Tibial nerve (tissue), 3 donors: Measurements from ENCODE around the gene SH3BP2.

ENCODE experiments used
- EP300 ChIP-seq, 2 donors: sonication (generic); formaldehyde crosslinking; IDR thresholded peaks; one replicate each; pipeline ENCODE4 v1.6.1; 2017; ENCODE audit warnings: antibody characterized with exemption in 2 of 2, mild to moderate bottlenecking in 1 of 2
- POLR2A ChIP-seq, 2 donors: fragments of 450-650 bp; IDR thresholded peaks; one replicate each; pipeline ENCODE4 v1.6.1; 2017; ENCODE audit warnings: antibody characterized with exemption in 2 of 2, mild to moderate bottlenecking in 2 of 2, moderate library complexity in 2 of 2

DNA sequence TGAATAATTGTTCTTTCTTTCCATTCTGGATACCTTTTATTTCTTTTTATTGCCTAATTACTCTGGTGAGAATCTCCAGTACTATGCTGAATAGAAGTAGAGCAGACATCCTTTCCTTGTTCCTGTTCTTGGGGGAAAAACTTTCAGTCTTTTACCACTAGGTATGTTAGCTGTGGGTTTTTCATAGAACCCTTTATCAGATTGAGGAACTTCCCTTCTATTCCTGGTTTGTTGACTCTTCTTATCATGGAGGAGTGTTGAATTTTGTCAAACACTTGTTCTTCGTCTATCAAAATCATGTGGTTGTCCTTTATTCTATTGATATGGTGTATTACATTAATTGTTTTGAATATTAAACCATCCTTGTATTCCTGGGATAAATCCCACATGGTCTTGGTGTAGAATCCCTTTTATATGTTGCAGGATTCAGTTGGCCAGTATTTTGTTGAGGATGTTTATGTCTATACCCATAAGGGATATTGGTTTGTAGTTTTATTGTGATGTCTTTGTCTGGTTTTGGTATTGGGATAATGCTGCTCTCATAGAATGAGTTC lies 23.6 kb downstream of the SH3BP2 start:
- no peak for TF ChIP-seq EP300 (IDR thresholded peaks at IDR 0.05)
- no peak for TF ChIP-seq POLR2A (IDR thresholded peaks at IDR 0.05)
